ENCODE measurements around the gene EMID1.
"Not testable (repeated sequence)": the region's sequence is repeated elsewhere in the genome, so short reads cannot be mapped to it uniquely, and the experiment has no call there.

The EMID1 gene

DNA sequence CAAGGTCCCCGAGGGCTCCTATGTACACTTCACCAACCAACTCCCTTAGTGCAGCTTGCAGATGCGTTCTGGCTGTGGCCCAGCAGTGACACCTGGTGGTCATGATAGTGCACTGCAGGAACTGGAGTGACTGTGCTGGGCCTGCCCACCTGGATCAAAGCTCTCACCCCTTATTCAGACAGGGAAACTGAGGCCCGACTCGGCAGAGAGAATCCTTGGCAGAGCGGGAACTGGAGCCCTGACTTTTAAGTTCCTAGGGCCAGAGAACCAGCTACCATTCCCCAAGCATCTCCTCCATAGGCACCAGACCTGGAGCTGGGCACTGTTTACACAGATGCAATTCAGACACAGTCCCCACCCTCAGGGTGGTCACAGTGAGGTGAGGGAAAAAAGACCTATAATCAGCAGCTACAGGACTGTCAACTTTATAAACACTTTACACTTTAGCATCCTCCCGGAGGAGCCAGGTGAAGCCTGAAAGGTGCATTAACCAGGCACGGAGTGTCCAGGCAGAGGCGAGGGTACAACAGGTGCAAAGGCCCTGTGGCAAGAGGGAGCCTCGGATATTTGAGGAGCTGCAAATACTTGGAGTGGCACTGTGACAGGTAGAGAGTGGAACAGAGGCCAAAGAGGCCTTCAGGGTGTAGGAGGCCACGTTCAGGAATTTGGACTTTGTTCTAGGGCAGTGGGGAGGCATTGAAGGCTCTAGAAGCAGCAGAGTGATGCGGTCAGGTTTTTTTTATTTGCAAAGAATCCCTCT is 40.1 kb downstream of the EMID1 start:
- in situ Hi-C loops (cut with MboI; ENCODE audit: low sequenced_read_pairs), result loop anchor here (5.0 kb wide), 1 partner anchor 394 kb away; no protein-coding TSS in a partner anchor
- H3K4me3 ChIP-seq, result no peak overlapping the region
- no peaks in the 10 kb centered on the region for H3K27me3 ChIP-seq (ENCODE audit: low read depth)
- no peaks in the 10 kb centered on the region for H3K4me1 ChIP-seq
- DNase-seq (ENCODE audit: low spot score in 2 of 2), result peak; percentile 59 to 77
- H3K9me3 ChIP-seq, result no peaks in the 10 kb centered on the region
- H3K36me3 ChIP-seq (replicated peaks), result no peaks in the 10 kb centered on the region

DNA sequence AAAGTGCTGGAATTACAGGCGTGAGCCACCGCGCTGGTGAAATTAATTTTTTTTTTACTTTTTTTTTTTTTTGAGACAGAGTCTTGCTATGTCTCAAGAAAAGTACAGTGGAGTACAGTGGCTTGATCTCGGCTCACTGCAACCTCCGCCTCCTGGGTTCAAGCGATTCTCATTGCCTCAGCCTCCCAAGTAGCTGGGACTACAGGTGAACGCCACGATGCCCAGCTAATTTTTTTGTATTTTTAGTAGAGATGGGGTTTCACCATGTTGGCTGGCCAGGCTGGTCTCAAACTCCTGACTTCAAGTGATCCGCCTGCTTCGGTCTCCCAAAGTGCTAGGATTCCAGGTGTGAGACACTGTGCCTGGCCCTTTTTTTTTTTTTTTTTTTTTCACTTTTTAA is 42.2 kb downstream of the EMID1 start:
- DNase-seq (ENCODE audit: low spot score in 2 of 2); H3K4me3 ChIP-seq; H3K9me3 ChIP-seq; H3K4me1 ChIP-seq; H3K27me3 ChIP-seq (ENCODE audit: low read depth); H3K36me3 ChIP-seq (replicated peaks): not testable (repeated sequence)
- in situ Hi-C loops (cut with MboI; ENCODE audit: low sequenced_read_pairs), result loop anchor here (5.0 kb wide), 1 partner anchor 396 kb away; no protein-coding TSS in a partner anchor

DNA sequence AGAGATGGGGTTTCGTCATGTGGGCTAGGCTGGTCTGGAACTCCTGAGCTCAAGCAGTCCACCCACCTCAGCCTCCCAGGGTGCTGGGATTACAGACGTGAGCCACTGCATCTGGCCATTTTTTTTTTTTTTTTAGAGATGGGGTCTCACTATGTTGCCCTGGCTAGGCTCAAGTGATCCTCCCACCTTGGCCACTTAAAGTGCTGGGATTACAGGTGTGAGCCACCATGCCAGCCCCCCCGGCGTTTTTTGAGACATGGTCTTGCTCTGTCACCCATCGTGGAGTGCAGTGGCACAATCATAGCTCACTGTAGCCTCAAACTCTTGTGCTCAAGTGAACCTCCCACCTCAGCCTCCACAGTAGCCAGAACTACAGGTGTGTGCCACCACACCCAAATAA is 45.6 kb downstream of the EMID1 start:
- no peaks in the 10 kb centered on the region for H3K27me3 ChIP-seq (ENCODE audit: low read depth)
- H3K9me3 ChIP-seq, result no peaks in the 10 kb centered on the region
- H3K4me3 ChIP-seq, result no peak overlapping the region
- DNase-seq (ENCODE audit: low spot score in 2 of 2), result no peak
- in situ Hi-C loops (cut with MboI; ENCODE audit: low sequenced_read_pairs), result no loop called here
- no peaks in the 10 kb centered on the region for H3K36me3 ChIP-seq (replicated peaks)
- no peaks in the 10 kb centered on the region for H3K4me1 ChIP-seq

DNA sequence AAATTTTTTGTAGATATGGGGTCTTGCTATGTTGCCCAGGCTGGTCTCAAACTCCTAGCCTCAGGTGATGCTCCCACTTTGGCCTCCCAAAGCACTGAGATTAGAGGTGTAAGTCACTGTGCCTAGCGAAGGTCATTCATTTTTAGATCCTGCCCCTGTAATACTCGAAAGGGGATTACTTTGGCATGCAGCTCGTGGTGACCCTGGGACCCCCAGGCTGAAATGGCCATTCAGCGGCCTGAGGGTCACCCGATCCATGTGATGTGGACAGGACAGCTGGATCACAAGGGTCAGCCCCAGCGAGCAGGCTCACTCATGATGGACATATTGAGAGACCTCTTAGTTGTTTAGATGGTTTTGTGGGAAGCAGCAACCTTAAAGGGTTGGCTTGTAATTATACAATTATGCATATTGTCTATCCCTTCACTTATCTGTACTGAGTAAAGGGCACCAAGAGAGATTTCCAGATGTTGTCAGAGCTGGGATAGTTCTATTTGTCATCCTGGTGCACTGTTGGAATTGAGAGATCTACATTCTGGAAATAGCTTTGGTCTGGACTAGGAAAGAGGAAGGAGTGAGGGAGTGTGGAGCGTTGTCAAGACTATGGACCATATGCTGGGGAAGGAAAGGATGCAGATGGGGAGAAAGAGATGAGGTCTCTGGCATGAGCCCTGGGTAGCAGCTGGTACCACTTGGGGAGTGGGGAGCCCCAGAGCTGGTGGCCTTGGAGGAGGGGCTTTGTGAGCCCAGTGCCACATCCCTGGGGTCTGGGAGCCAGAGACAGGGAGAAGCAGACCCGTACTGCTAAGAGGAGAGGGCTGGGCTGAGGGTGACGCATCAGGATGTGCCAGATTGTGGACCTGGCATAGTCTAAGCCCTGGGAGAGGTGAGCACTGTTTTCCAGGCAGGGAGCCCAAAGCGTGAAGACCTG is 46.5 kb downstream of the EMID1 start:
- H3K4me3 ChIP-seq, result no peak overlapping the region
- in situ Hi-C loops (cut with MboI; ENCODE audit: low sequenced_read_pairs), result no loop called here
- H3K4me1 ChIP-seq, result no peaks in the 10 kb centered on the region
- DNase-seq (ENCODE audit: low spot score in 2 of 2), result no peak
- H3K9me3 ChIP-seq, result no peaks in the 10 kb centered on the region
- no peaks in the 10 kb centered on the region for H3K27me3 ChIP-seq (ENCODE audit: low read depth)
- no peaks in the 10 kb centered on the region for H3K36me3 ChIP-seq (replicated peaks)

DNA sequence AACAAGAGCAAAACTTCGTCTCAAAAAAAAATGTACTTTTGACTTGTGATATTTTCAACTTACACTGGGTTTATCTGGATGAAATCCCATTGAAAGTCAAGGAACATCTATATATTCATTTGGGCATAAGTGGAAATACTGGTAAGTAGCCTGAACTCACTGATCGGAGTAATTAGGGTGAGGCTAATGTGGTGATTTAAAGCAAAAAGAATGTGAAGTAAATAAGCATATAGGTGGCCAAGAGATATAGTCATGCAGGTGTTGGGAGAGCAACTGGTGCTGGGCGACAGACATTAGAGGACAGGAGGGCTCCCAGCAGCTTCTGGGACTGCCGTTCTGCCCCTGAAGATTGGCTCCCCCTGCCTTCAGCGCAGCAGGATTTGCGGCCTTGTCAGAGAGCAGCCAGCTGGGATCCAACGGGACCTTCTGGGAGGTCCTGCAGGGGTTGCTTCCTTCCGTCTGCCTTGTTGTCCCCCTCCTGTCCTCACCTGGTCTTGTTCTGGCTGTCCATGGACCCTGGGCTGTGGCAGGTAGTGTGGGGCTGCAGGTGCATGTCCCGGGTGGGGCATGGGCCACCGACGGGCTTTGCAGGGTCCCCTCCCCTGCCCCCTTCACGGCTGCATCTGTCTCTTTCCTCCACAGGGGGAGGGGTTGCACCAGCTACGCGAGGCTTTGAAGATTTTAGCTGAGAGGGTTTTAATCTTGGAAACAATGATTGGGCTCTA is 48.0 kb downstream of the EMID1 start:
- no peak for DNase-seq (ENCODE audit: low spot score in 2 of 2)
- no peaks in the 10 kb centered on the region for H3K9me3 ChIP-seq
- no peaks in the 10 kb centered on the region for H3K27me3 ChIP-seq (ENCODE audit: low read depth)
- in situ Hi-C loops (cut with MboI; ENCODE audit: low sequenced_read_pairs), result no loop called here
- no peaks in the 10 kb centered on the region for H3K36me3 ChIP-seq (replicated peaks)
- no peaks in the 10 kb centered on the region for H3K4me1 ChIP-seq
- H3K4me3 ChIP-seq, result no peak overlapping the region

DNA sequence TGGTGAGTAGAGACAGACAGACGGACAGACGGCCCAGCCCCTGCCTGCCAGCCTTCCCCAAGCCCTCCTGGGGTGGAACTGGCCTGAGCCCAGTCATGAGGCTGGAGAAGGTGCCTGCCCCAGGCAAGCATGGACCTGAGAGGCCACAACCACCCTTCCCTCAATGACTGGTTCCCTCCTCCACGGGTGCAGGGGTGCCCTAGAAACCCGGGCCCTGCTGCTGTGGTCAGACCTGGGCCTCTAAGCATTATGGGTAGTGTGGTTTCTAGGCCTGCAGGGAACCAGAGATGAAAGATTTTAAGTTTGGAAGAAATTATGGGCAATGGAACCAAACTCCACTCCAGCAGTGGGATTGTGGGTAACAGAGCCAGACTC is 48.6 kb downstream of the EMID1 start:
- in situ Hi-C loops (cut with MboI; ENCODE audit: low sequenced_read_pairs), result no loop called here
- DNase-seq (ENCODE audit: low spot score in 2 of 2), result no peak
- Histone ChIP-seq H3K9me3 (no peaks in the 10 kb centered on the region), H3K36me3 (replicated peaks) (0 out of 2 replicates have a peak, but pooled peaks cover under 1% of the 10 kb centered on the region), H3K4me3 (no peak overlapping the region), H3K4me1 (no peaks in the 10 kb centered on the region), H3K27me3 (ENCODE audit: low read depth) (no peaks in the 10 kb centered on the region)

DNA sequence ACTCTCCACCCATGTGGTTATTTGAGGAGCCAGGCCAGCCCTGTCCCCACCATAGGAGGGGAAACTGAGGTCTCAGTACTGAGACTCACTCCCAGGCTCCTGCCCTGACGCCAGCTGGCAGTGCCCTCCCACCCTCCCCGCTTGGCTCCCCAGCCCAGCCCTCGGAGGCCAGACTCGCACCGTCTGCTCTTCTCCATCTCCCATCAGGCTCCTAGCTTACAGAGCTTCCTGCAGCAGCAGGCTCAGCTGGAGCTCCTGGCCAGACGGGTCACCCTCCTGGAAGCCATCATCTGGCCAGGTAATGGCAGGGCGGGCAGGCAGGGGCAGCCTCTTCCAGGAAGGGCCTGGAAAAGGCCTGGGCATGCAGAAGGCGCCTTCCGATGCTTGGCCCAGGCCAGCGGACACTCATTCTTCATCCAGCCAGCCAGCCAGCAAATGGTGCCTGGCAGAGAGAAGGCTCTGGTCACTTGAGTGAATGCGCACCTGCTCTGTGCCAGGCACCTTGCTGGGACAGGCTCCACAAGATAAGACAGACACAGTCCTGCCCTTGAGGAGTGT is 49.4 kb downstream of the EMID1 start:
- peaks cover 4% of the 10 kb centered on the region; the same call in 1 of the 2 replicates for H3K36me3 ChIP-seq (replicated peaks)
- no peak for DNase-seq (ENCODE audit: low spot score in 2 of 2)
- H3K4me3 ChIP-seq, result no peak overlapping the region
- in situ Hi-C loops (cut with MboI; ENCODE audit: low sequenced_read_pairs), result no loop called here
- no peaks in the 10 kb centered on the region for H3K4me1 ChIP-seq
- no peaks in the 10 kb centered on the region for H3K27me3 ChIP-seq (ENCODE audit: low read depth)
- no peaks in the 10 kb centered on the region for H3K9me3 ChIP-seq

DNA sequence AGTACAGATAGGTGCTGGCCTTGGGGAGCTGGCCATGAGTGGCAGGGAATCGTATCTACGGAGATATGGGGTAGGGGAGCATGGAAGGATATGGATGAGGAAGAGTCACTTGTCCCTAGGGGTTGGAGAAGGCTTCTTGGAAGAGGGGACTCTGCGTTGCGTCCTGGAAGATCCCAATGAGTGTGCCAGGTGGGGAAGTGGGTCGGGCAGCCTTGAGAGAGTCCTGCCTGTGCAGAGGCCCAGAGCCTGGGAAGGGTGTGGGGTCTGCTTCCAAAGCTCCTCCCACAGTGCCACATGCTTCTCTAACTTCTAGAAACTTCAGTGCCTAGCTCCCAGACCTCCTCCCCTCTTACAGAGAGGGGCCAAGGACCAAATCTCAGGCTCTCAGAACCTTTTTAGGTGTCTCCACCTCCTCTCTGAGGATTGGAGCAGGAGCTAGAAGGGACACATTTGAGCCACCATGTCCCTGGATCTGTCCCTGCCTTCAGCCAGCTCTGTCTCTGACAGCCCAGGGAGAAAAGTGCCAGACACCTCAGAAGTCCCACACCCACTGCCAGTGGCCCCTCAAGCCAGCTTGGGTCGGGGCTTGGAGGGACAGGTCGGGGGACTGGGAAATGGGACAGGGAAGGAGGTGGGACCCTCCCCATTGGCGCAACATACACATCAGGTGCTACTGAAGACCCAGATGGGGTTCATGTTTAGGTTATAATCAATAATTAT is 51.1 kb downstream of the EMID1 start:
- Histone ChIP-seq H3K4me3 (no peak overlapping the region), H3K9me3 (no peaks in the 10 kb centered on the region), H3K36me3 (replicated peaks) (peaks cover 13% of the 10 kb centered on the region), H3K4me1 (no peaks in the 10 kb centered on the region), H3K27me3 (ENCODE audit: low read depth) (no peaks in the 10 kb centered on the region)
- in situ Hi-C loops (cut with MboI; ENCODE audit: low sequenced_read_pairs), result no loop called here
- no peak for DNase-seq (ENCODE audit: low spot score in 2 of 2)

DNA sequence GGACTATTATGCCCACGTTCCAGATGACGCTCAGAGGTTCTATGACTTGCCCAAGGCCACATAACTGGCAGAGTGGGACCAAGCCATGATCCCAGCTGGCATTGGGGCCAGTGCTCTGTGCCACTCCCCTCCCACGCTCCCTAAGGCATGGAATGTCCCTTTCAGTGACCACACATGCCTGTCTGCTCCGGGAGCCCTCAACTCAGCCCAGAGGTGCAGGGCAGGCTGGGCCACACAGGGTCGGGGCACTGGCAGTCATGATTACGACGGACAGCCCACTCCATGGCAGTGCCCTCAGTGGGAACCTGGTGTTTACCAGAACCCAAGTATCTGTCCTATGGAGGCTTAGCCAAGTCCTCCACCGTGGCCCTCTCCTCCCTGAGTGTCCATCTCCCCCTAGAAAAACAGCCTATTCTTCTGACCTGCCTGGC is 52.1 kb downstream of the EMID1 start:
- H3K36me3 ChIP-seq (replicated peaks), result peaks cover 13% of the 10 kb centered on the region
- in situ Hi-C loops (cut with MboI; ENCODE audit: low sequenced_read_pairs), result no loop called here
- H3K4me1 ChIP-seq, result no peaks in the 10 kb centered on the region
- no peak overlapping the region for H3K4me3 ChIP-seq
- no peaks in the 10 kb centered on the region for H3K27me3 ChIP-seq (ENCODE audit: low read depth)
- H3K9me3 ChIP-seq, result no peaks in the 10 kb centered on the region
- DNase-seq (ENCODE audit: low spot score in 2 of 2), result no peak

DNA sequence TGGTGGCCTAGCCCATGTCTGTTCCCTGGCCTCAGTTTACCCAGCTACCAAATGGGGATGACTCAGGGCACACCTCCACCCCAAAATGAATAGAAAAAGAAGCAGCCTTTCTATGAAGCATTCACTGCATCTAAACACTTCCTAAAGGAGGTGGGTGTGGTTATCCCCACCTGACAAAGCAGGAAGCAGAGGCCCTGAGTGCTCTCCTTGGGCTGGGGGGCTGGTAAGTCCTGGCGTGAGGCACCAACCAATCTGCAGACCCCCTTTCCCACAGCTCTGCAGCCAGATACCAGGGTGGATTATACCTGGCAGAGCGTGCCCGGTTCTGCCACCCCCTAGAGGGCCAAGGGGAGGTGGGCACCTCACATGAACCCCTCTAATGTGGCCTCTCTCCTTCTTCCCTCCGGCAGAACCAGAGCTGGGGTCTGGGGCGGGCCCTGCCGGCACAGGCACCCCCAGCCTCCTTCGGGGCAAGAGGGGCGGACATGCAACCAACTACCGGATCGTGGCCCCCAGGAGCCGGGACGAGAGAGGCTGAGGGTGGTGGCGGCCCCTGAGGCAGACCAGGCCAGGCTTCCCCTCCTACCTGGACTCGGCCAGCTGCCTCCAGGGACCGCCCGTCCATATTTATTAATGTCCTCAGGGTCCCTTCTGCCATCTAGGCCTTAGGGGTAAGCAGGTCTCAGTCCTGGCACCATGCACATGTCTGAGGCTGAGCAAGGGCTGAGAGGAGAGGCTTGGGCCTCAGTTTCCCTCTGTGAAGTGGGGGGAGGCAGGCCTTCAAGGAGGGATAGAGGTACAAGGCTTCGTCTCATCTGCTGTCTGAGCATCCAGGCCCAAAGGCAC is 52.9 kb downstream of the EMID1 start:
- peaks cover 15% of the 10 kb centered on the region for H3K36me3 ChIP-seq (replicated peaks)
- no peaks in the 10 kb centered on the region for H3K4me1 ChIP-seq
- H3K27me3 ChIP-seq (ENCODE audit: low read depth), result no peaks in the 10 kb centered on the region
- H3K4me3 ChIP-seq, result no peak overlapping the region
- DNase-seq (ENCODE audit: low spot score in 2 of 2), result no peak
- no peaks in the 10 kb centered on the region for H3K9me3 ChIP-seq
- in situ Hi-C loops (cut with MboI; ENCODE audit: low sequenced_read_pairs), result no loop called here

DNA sequence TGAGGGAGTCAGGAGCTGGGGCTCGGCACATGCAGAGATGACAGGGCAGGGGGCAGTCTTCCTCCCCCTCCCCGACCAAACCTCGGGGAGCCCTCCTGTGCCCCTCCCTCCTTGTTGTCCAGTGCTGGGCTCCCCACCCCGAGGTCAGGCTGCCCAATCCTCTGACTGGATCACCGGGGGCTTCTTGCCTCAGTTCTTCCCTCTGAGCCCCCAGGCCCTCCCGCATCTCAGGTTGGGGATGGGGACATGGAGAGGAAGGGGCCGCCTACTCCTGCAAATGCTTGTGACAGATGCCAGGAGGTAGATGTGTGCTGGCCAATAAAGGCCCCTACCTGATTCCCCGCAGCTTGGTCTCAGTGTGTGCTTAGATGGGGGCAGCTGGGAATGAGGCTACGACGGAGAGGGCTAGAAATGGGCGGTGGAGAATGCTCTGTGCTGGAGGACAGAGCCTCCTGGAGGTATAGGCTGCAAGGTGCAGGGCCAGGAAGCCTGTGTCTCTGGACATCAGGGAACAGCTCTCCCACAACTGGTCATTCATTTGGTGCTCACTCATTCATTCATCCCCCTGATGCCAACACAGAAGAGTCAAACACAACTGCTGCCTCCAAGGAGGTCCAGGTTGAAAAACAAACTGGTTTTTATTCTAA is 53.7 kb downstream of the EMID1 start:
- peaks cover 22% of the 10 kb centered on the region for H3K36me3 ChIP-seq (replicated peaks)
- H3K9me3 ChIP-seq, result no peaks in the 10 kb centered on the region
- H3K4me1 ChIP-seq, result no peaks in the 10 kb centered on the region
- DNase-seq (ENCODE audit: low spot score in 2 of 2), result peak in 1 of 2 experiments; percentile 39
- H3K27me3 ChIP-seq (ENCODE audit: low read depth), result no peaks in the 10 kb centered on the region
- in situ Hi-C loops (cut with MboI; ENCODE audit: low sequenced_read_pairs), result no loop called here
- H3K4me3 ChIP-seq, result no peak overlapping the region

DNA sequence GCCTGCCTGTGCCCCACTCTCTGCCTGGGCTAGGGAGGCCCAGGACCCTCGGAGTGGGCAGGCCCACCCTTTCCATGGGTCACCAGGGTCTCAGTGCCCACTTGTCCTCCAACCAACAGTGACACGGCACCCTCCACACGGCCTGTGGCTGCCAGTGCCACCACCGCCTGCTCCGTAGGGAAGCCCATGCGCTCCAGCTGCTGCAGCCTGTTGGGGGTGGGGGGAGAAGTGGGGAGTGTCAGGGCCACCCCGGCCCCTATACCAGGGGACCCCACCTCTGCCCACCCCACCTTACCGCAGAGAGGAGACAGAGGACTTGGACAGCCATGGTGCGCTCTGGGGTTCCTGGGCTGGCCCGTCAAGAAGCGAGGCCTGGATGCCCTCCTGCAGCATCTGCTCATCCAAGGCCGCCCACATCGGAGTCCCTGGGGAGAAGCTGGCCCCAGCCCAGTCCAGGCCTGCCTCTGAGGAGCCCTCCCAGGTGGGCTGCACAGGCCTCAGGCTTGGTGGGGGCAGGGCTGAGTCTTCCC is 54.4 kb downstream of the EMID1 start:
- in situ Hi-C loops (cut with MboI; ENCODE audit: low sequenced_read_pairs), result no loop called here
- Histone ChIP-seq H3K27me3 (ENCODE audit: low read depth) (no peaks in the 10 kb centered on the region), H3K4me3 (no peak overlapping the region), H3K4me1 (no peaks in the 10 kb centered on the region), H3K36me3 (replicated peaks) (peaks cover 29% of the 10 kb centered on the region), H3K9me3 (no peaks in the 10 kb centered on the region)
- DNase-seq (ENCODE audit: low spot score in 2 of 2), result peak in 1 of 2 experiments; percentile 18
